Frontal cortex (tissue), 4 donors: Measurements from ENCODE around the gene TMEM108. TPM values are rescaled to one million over a fixed set of nuclear protein-coding genes. Genes with fewer than 3 reads are reported as not detected.

Experiments used
- DNase-seq, 2 donors: peaks; one replicate each; pipeline ENCODE4 v3.0.0; 2012; ENCODE audit warnings: low spot score in 2 of 2
- FAIRE-seq: peaks from 2 replicates; lab custom pipeline; 2012; peaks lifted over from hg19 to GRCh38; lab: Jason Lieb, UNC
- total RNA-seq: library from RNA; depleted of rRNA; stranded (reverse); fragments of >200 nt; gene quantifications from one replicate; pipeline ENCODE4 v1.2.3, GENCODE V29; 2014
- donor health status: control.
- donor health status: control.
- donor health status: control.

The TMEM108 gene
- total RNA-seq, 1 donor from 2014 or later: 18.3 TPM

- no peak for DNase-seq
- FAIRE-seq: no peak
Observed at GRCh38 chr3:133296981-133297380, 258.8 kb downstream of the TMEM108 start.

GRCh38 chr3:133300102-133300501, 261.9 kb downstream of the TMEM108 start:
- FAIRE-seq (no peak), DNase-seq (no peak)

GRCh38 chr3:133301194-133301593, 263.0 kb downstream of the TMEM108 start:
- DNase-seq (no peak), FAIRE-seq (no peak)

- FAIRE-seq: no peak
Observed at GRCh38 chr3:133301731-133302130, 263.5 kb downstream of the TMEM108 start.

GRCh38 chr3:133303430-133303829, 265.2 kb downstream of the TMEM108 start:
- DNase-seq (no peak), FAIRE-seq (no peak)

More at GRCh38 chr3:133301731-133302130, 263.5 kb downstream of the TMEM108 start:
- DNase-seq: no peak

- DNase-seq: no peak
Observed at GRCh38 chr3:133317866-133318265, 279.7 kb downstream of the TMEM108 start.

GRCh38 chr3:133328373-133328772, 290.2 kb downstream of the TMEM108 start:
- DNase-seq (no peak), FAIRE-seq (no peak)

More at GRCh38 chr3:133317866-133318265, 279.7 kb downstream of the TMEM108 start:
- no peak for FAIRE-seq

- DNase-seq (no peak), FAIRE-seq (no peak)
Observed at GRCh38 chr3:133329626-133330025, 291.4 kb downstream of the TMEM108 start.

GRCh38 chr3:133330065-133330464, 291.9 kb downstream of the TMEM108 start:
- FAIRE-seq: no peak
- no peak for DNase-seq

- FAIRE-seq (no peak), DNase-seq (no peak)
Observed at GRCh38 chr3:133330522-133330921, 292.3 kb downstream of the TMEM108 start.

GRCh38 chr3:133354721-133355120, 316.5 kb downstream of the TMEM108 start:
- FAIRE-seq: no peak
- DNase-seq: no peak

- FAIRE-seq (no peak), DNase-seq (no peak)
Observed at GRCh38 chr3:133360476-133360875, 322.3 kb downstream of the TMEM108 start.

GRCh38 chr3:133361011-133361410, 322.8 kb downstream of the TMEM108 start:
- no peak for DNase-seq
- FAIRE-seq: no peak

GRCh38 chr3:133361435-133361834, 323.2 kb downstream of the TMEM108 start:
- DNase-seq: no peak

GRCh38 chr3:133362539-133362938, 324.3 kb downstream of the TMEM108 start:
- DNase-seq (no peak), FAIRE-seq (no peak)

More at GRCh38 chr3:133361435-133361834, 323.2 kb downstream of the TMEM108 start:
- FAIRE-seq: no peak

- FAIRE-seq (no peak), DNase-seq (no peak)
Observed at GRCh38 chr3:133364704-133365103, 326.5 kb downstream of the TMEM108 start.

GRCh38 chr3:133366921-133367320, 328.7 kb downstream of the TMEM108 start:
- no peak for FAIRE-seq
- DNase-seq: no peak

GRCh38 chr3:133367403-133367802, 329.2 kb downstream of the TMEM108 start:
- DNase-seq: no peak
- FAIRE-seq: no peak

GRCh38 chr3:133367956-133368355, 329.8 kb downstream of the TMEM108 start:
- FAIRE-seq (no peak), DNase-seq (no peak)

GRCh38 chr3:133368371-133369067, 330.3 kb downstream of the TMEM108 start:
- no peak for FAIRE-seq
- DNase-seq: no peak

GRCh38 chr3:133369068-133369440, 330.9 kb downstream of the TMEM108 start:
- FAIRE-seq (no peak), DNase-seq (no peak)

- FAIRE-seq (no peak), DNase-seq (no peak)
Observed at GRCh38 chr3:133371181-133371580, 333.0 kb downstream of the TMEM108 start.
